G401.6 (cell line): ENCODE data around the gene FILIP1L.

ENCODE experiments used
- FAIRE-seq: peaks from 2 replicates; lab custom pipeline; 2012; peaks lifted over from hg19 to GRCh38; lab: Jason Lieb, UNC

FILIP1L gene

DNA sequence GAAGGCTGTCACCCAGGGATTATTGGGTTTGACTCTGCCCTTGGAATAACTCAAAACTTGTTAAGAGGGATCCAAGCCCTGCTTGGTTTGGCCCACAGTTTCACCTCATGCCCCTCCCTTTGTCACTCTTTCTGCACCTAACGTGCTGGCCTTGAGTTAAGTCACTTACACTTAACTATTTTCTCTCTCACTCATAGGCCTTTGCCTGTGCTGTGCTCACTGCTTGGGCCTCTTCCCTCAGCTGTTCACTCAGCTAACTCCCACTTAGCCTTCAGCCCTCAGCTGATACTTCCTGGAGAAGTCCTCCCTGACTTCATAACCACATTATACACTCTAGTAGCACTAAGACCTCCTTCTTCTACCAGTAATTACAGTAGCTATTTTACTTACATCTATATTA is 163.4 kb downstream of the FILIP1L start:
- FAIRE-seq, result no peak

- no peak for FAIRE-seq
Measured at GRCh38 chr3:99949956-99950670, 164.2 kb downstream of the FILIP1L start.

GRCh38 chr3:99948467-99949089 is 165.7 kb downstream of the FILIP1L start:
- FAIRE-seq, result no peak

GRCh38 chr3:99947356-99947755 is 166.9 kb downstream of the FILIP1L start:
- FAIRE-seq, result no peak

- FAIRE-seq, result no peak
Measured at GRCh38 chr3:99945328-99945995, 168.8 kb downstream of the FILIP1L start.

- no peak for FAIRE-seq
Measured at GRCh38 chr3:99943931-99944761, 170.2 kb downstream of the FILIP1L start.

GRCh38 chr3:99941211-99941610 is 173.1 kb downstream of the FILIP1L start:
- no peak for FAIRE-seq

- FAIRE-seq, result no peak
Measured at GRCh38 chr3:99940350-99940749, 174.0 kb downstream of the FILIP1L start.

- no peak for FAIRE-seq
Measured at GRCh38 chr3:99939876-99940275, 174.4 kb downstream of the FILIP1L start.

- no peak for FAIRE-seq
Measured at GRCh38 chr3:99938270-99938911, 175.9 kb downstream of the FILIP1L start.

DNA sequence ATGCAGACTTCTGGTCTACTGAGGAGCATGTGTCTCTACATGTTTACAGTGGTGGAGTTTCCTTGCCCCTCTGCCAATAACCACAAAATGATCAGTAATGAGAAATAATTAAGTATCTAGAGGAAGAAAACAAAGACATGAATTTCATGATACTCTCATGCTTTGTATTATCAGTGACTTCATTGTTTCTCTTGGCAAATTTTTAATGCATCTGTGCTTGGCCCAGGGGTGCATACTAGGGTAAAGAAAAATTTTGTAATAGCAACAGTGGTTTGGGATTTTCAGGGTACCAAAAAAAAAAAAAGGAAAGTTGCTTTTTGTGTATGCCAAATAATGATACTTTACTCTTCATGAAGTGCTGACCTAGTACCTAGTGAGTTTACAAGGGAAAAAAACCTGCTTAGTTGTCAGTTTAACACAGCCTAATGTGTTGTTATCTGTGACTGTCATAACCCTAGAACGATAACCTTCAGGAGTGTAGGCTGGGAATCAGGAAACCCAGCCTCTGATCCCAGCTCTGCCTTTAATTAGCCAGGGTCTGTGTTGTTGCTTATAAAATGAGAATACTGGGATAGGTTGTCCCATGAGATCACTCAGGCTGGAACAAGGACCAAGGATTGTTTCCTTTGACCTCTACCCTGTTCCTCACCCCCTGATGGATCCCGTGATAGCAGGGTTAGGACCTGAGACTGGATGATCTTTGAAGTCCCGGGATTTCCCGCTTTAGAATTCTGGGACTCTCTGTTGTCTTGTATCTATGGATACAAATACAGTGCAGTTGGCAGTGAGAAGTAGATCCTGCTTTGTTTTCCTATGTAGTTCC is 179.1 kb downstream of the FILIP1L start:
- no peak for FAIRE-seq

DNA sequence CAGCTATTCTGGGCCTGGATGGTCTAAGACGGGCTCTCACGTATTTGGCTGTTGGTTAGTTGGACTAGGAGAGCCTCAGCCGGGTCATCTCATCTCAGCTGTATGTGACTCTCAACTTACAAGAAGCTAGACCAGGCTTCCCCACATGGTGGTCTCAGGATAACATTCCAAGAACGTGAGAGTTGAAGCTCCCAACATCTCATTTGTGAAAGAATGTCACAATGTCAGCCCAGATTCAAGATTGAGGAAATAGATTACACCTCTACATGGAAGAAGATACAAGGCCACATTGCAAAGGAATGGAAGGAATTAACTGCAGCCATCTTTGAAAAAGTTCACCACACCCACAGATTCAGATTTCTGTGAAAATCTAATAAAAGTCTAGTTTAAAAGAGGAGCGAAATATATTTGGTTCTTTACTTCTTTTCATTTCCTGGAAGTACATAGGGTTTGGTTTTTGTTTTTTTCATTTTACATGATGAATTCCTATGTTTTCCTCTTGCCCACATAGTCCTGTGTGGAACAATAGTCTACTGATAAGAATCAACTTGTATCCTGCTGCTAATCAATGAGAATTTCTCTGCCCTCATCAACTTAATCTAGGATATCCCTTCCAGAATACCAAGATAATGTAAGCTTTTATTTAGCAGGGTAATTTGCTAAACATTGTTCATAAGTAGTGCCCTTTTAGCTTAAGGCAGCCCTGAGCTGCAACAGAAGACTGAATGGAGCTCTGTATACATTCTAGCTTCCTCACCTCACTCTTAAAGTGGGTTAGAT is 180.1 kb downstream of the FILIP1L start:
- no peak for FAIRE-seq

- FAIRE-seq, result no peak
Measured at GRCh38 chr3:99931059-99931458, 183.2 kb downstream of the FILIP1L start.

DNA sequence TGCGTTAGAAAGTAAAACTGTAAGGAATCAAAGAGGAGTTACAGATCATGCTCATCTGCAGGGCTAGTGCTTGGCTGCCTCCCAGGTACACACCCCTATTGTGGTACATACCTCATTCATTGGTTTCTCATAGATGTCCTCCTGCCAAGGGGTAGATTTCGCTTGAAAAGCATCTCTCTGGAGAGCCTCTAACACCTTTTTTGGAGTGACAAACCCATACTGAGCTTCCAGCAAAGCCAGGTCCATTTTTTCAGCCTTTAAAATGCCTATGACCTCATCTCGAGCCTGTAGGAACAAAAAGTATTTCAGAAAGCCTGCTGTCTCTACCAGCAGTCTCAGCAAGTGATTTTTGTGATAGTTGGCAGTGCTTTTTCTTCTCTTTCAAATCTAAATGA is 184.6 kb downstream of the FILIP1L start:
- no peak for FAIRE-seq

GRCh38 chr3:99928771-99929744 is 185.2 kb downstream of the FILIP1L start:
- no peak for FAIRE-seq

GRCh38 chr3:99927671-99928457 is 186.4 kb downstream of the FILIP1L start:
- no peak for FAIRE-seq

- no peak for FAIRE-seq
Measured at GRCh38 chr3:99925584-99926230, 188.6 kb downstream of the FILIP1L start.

- FAIRE-seq, result no peak
Measured at GRCh38 chr3:99923873-99924272, 190.4 kb downstream of the FILIP1L start.
